ENCODE data around the gene MOSMO.

- TF ChIP-seq CTCF (IDR thresholded peaks at IDR 0.05) = no peak
- no peak for TF ChIP-seq ZFX (IDR thresholded peaks at IDR 0.05; ENCODE audit: borderline replicate concordance)
These were observed 56.1 kb downstream of the MOSMO start for GRCh38 chr16:22063888-22064467.

Data from 22Rv1 (cell line).